Cardiac septum (tissue), 1 donor: ENCODE measurements around the gene LGALS12. TPM values are rescaled to one million over a fixed set of nuclear protein-coding genes. Genes with fewer than 3 reads are reported as not detected.

Source experiments
- DNase-seq: peaks from one replicate; pipeline ENCODE4 v3.0.0-alpha.2; 2020; ENCODE audit warnings: low spot score
- intact Hi-C: fragments of 100-400 bp; cut with DNase I; formaldehyde crosslinking; loops from one replicate; pipeline ENCODE4 v1.14.0; 2022
- total RNA-seq: library from RNA; stranded (reverse); fragmentation: NEBNext Ultra II Directional; extraction: Animal tissue kit (Norgen Biotek cat#: 25700); gene quantifications from one replicate; pipeline ENCODE4 v1.2.1, GENCODE V29; 2021
- donor health status: DM: no; HTN: no; CAD: no.

The LGALS12 gene
- total RNA-seq, 1 donor from 2014 or later: 0.83 TPM

DNA sequence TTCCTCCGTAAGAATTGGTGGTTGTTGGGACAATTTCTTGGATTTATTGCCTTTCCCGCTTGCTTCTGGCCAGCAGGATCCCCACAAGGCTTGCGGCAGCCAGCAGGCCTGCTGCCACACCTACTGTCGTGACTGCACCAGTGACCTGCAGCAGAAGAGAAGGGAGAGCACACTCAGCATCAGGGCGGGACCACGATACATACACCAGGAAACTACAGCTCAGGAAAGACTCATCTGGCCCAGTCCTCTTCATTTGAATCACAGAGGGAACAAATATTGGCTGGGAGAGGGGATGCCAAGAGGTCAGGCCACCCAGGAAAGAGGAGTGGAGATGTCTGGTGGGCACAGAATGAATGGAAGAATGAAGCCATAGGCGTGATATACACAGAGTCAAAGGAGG, 47.0 kb downstream of the LGALS12 start:
- DNase-seq: no peak
- intact Hi-C loops: no loop called here

- no peak for DNase-seq
Observed at GRCh38 chr11:63553759-63554158, 47.9 kb downstream of the LGALS12 start.

DNA sequence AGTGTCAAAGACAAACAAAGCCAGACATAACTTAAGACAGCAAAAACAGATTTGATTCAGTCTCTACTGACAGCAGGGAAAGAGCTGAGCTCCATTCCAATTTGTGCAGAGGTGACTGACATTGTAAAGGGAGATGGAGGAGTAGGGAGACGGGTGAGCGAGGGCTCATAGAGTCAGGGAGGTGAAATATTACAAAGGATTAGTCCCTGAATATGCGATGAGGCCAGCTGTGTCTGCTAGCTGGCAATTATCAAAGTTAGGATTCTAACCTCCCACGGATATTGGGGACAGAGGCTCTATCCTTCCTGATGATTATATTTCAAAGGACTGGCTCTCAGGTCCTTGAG, 49.0 kb downstream of the LGALS12 start:
- intact Hi-C loops: no loop called here
- DNase-seq: no peak

More at GRCh38 chr11:63553759-63554158, 47.9 kb downstream of the LGALS12 start:
- intact Hi-C loops: no loop called here

DNA sequence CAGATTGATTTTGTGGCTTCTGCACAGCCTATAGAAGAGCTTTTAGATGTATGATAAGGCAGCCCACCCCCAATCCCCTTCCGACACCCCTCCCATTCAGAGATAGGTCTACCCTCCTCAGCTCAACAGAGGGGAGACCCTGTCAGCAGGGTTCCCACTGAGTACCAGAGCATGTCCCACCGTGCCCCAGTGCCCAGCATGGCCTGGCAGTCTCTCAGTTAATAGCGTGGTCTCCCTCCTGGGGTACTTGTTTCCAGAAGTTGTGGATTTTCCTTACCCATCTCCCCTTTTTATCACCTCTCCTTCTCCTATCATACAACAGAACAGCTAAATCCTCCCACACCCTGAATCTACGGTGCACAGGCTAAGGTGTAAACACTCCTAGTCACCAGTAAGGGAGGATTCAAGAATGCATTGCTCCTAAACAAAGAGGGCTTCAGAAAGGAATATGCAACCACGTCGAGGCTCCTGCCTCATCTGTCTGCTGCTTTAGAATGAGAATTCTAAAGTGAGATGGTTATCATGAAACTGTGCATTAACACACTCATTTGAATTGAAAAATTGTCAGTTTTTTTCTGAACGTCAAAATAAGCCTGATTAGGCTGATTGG, 50.6 kb downstream of the LGALS12 start:
- intact Hi-C loops: no loop called here
- no peak for DNase-seq

- intact Hi-C loops: no loop called here
- no peak for DNase-seq
Observed at GRCh38 chr11:63557570-63557969, 51.7 kb downstream of the LGALS12 start.

GRCh38 chr11:63558459-63559157, 52.7 kb downstream of the LGALS12 start:
- intact Hi-C loops: no loop called here
- no peak for DNase-seq

DNA sequence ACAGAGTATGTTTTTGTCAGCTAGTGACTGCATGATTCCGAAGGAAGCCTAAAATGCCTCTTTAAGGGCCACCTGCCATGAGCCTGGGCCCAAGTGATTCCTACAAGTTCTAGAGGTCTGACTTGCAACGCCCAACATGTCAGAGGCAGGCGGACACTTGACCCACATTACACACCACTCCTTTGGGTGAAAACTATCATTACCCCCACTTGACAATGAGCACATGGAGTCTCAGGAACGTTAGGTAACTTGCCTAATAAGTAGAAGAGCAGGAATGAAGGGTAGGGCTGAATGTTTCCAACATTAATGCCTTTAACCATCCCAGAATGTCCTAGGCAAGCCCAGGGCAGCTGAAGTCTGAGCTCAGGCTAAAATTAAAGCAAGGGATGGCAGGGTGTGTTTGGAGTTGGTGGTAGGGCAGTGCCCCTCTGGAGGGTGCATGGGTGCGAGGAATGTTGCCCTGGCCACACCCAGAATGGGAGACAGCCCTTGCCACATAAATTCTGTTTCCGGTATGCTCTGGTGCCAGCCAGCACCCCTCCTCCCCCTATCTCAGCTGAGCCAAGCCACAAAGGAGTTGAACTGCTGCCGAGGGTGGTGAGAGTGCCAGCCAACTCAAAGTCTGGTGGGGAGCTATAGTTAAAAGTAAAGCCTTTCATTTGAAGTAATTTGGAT, 54.8 kb downstream of the LGALS12 start:
- intact Hi-C loops: no loop called here
- DNase-seq: no peak

GRCh38 chr11:63563201-63564055, 57.5 kb downstream of the LGALS12 start, which contains the start of gene PLAAT2:
TSS of gene PLAAT2 (minus strand) at chr11:63563379. CDS start at chr11:63563324, 55 bp downstream.
- DNase-seq: no peak
- intact Hi-C loops: no loop called here

DNA sequence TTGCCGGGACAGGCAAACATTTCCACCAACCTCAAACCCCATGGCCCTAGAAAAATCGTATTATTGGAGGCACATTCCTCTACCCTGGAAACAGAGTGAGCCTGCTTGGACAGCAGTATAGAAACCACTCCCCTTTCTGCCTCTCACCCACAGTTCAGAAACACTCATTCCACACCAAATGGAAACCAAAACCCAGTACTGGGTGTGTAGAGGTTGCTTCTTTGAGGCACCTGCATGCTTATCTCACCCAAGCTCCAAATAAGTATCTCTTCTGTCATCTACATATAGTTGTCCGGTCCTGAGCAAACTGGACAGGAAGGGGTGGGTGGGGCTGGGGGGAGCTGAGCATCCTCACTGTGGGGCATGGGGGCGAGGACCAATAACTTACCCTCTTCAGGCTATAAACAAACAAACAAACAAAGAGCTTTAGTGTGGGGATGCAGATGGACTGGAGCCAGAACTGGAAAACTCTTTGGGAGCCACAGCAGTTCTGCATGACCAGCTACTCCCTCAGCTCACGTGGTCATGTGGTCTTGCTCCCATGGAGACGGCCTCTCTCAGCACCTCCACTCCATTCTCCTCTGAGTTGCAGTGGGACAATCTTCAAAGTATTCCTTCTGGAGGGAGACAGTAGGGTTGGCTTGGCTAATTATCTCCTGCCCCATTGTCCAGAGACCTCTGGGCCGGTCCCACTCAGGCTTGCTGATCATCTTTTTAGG, 58.3 kb downstream of the LGALS12 start:
- intact Hi-C loops: no loop called here
- no peak for DNase-seq

GRCh38 chr11:63564784-63565350, 59.0 kb downstream of the LGALS12 start:
- no peak for DNase-seq
- intact Hi-C loops: loop anchor here (5.0 kb wide), 1 partner anchor 47 kb away; the partner anchor contains the start of gene PLAAT3

Other genes starting within 250 kb of the LGALS12 start
- gene SLC22A9, start 136.3 kb upstream of the LGALS12 start, total RNA-seq: not detected
- 0.32 TPM for gene PLAAT5, start 14.9 kb upstream of the LGALS12 start, total RNA-seq
- 6.9 TPM for gene PLAAT4, start 30.7 kb downstream of the LGALS12 start, total RNA-seq
- not detected for gene PLAAT2, start 57.3 kb downstream of the LGALS12 start, total RNA-seq
- gene PLAAT3, start 108.3 kb downstream of the LGALS12 start, total RNA-seq: 109 TPM
- gene ATL3, start 165.3 kb downstream of the LGALS12 start, total RNA-seq: 15.1 TPM
- gene RTN3, start 175.4 kb downstream of the LGALS12 start, total RNA-seq: 69.6 TPM